HG03378 (cell line): ENCODE measurements around the gene SLC39A11.
"Not testable (repeated sequence)": the region's sequence is repeated elsewhere in the genome, so short reads cannot be mapped to it uniquely, and the experiment has no call there.

ENCODE experiments used
- ATAC-seq: cut with Tn5 transposase; IDR thresholded peaks from one replicate; pipeline ENCODE4 v1.9.1; 2021; ENCODE audit warnings: mild to moderate bottlenecking, moderate library complexity; ENCODE audit not compliant: unreplicated experiment

Gene SLC39A11

GRCh38 chr17:72852277-72852938 is 240.1 kb downstream of the SLC39A11 start:
- no peak for ATAC-seq

GRCh38 chr17:72850410-72851118 is 241.9 kb downstream of the SLC39A11 start:
- ATAC-seq, result no peak

- no peak for ATAC-seq
Observed at GRCh38 chr17:72846399-72846798, 246.1 kb downstream of the SLC39A11 start.

GRCh38 chr17:72843591-72843990 is 248.9 kb downstream of the SLC39A11 start:
- no peak for ATAC-seq

- no peak for ATAC-seq
Observed at GRCh38 chr17:72840019-72840418, 252.5 kb downstream of the SLC39A11 start.

- no peak for ATAC-seq
Observed at GRCh38 chr17:72839131-72839725, 253.3 kb downstream of the SLC39A11 start.

GRCh38 chr17:72838581-72838980 is 253.9 kb downstream of the SLC39A11 start:
- no peak for ATAC-seq

- ATAC-seq, result no peak
Observed at GRCh38 chr17:72838068-72838467, 254.4 kb downstream of the SLC39A11 start.

GRCh38 chr17:72837335-72837734 is 255.2 kb downstream of the SLC39A11 start:
- no peak for ATAC-seq

GRCh38 chr17:72833128-72833765 is 259.2 kb downstream of the SLC39A11 start:
- ATAC-seq, result no peak

GRCh38 chr17:72832306-72832705 is 260.2 kb downstream of the SLC39A11 start:
- ATAC-seq, result no peak

- ATAC-seq, result no peak
Observed at GRCh38 chr17:72829883-72830282, 262.6 kb downstream of the SLC39A11 start.

- ATAC-seq, result no peak
Observed at GRCh38 chr17:72826602-72827001, 265.9 kb downstream of the SLC39A11 start.

- not testable (repeated sequence) for ATAC-seq
Observed at GRCh38 chr17:72826059-72826458, 266.4 kb downstream of the SLC39A11 start.

GRCh38 chr17:72825218-72825617 is 267.3 kb downstream of the SLC39A11 start:
- no peak for ATAC-seq

GRCh38 chr17:72824267-72824666 is 268.2 kb downstream of the SLC39A11 start:
- ATAC-seq, result not testable (repeated sequence)

- no peak for ATAC-seq
Observed at GRCh38 chr17:72822358-72823023, 270.0 kb downstream of the SLC39A11 start.

GRCh38 chr17:72816406-72816805 is 276.1 kb downstream of the SLC39A11 start:
- ATAC-seq, result no peak

- ATAC-seq, result no peak
Observed at GRCh38 chr17:72813481-72813880, 279.0 kb downstream of the SLC39A11 start.

GRCh38 chr17:72812823-72813222 is 279.7 kb downstream of the SLC39A11 start:
- ATAC-seq, result no peak
